ENCODE data around the gene CDHR1. TPM values are rescaled to one million over a fixed set of nuclear protein-coding genes. Genes with fewer than 3 reads are reported as not detected.
A peak's percentile ranks its signal among the peaks of the same experiment; 100 is the strongest.

Gene CDHR1
- total and polyA plus RNA-seq, 4 donors, result 0.07 to 0.51 (median 0.14) TPM

- no peak for TF ChIP-seq REST (IDR thresholded peaks at IDR 0.05)
These were observed 71.1 kb downstream of the CDHR1 start (continued) for GRCh38 chr10:84265418-84265817.

GRCh38 chr10:84267503-84268126 is 73.3 kb downstream of the CDHR1 start:
- H3K4me1 ChIP-seq (ENCODE audit: control insufficient read depth in 4 of 4, insufficient read depth in 4 of 4, low read length in 3 of 4), result no peaks in the 10 kb centered on the region
- peaks cover 0 to 3% (median 0%) of the 10 kb centered on the region in 4 donors for H3K27me3 ChIP-seq (ENCODE audit: control insufficient read depth in 4 of 4, insufficient read depth in 4 of 4, low read length in 3 of 4)
- TF ChIP-seq RAD21 (IDR thresholded peaks at IDR 0.05), result peak; percentile 39 to 72
- TF ChIP-seq CTCF (IDR thresholded peaks at IDR 0.05; ENCODE audit: low read depth, low read length, missing input control), result peak; percentile 26
- TF ChIP-seq TAF1 (conservative IDR thresholded peaks at IDR 0.05), result no peak
- no peak overlapping the region for H3K9ac ChIP-seq (ENCODE audit: low read depth in 1 of 2, low read length in 2 of 2)
- DNase-seq (ENCODE audit: low spot score), result no peak
- no peaks in the 10 kb centered on the region for H3K9me3 ChIP-seq (ENCODE audit: control insufficient read depth in 4 of 4, low read length in 3 of 4)
- no peaks in the 10 kb centered on the region for H3K36me3 ChIP-seq (ENCODE audit: control insufficient read depth in 4 of 4, insufficient read depth in 3 of 4, low read depth in 1 of 4, low read length in 3 of 4)
- H3K4me3 ChIP-seq (ENCODE audit: low read depth in 1 of 3, low read length in 3 of 3), result no peak overlapping the region
- no peak overlapping the region for H3K27ac ChIP-seq (ENCODE audit: low read depth in 1 of 2, low read length in 2 of 2)
- WGBS, result 31% methylated on average over 7 of the region's 7 CpGs

GRCh38 chr10:84269162-84269561 is 74.8 kb downstream of the CDHR1 start:
- TF ChIP-seq MAX (IDR thresholded peaks at IDR 0.05) (no peak), ATF3 (IDR thresholded peaks at IDR 0.05) (no peak), RXRA (IDR thresholded peaks at IDR 0.05) (no peak), NR2F2 (IDR thresholded peaks at IDR 0.05) (no peak), GABPA (IDR thresholded peaks at IDR 0.05 in 1 of 2, conservative IDR thresholded peaks at IDR 0.05 in 1 of 2) (no peak), REST (IDR thresholded peaks at IDR 0.05) (no peak), HNF4G (IDR thresholded peaks at IDR 0.05) (no peak), CTCF (IDR thresholded peaks at IDR 0.05; ENCODE audit: low read depth, low read length, missing input control) (no peak), JUND (IDR thresholded peaks at IDR 0.05) (no peak), ZBTB33 (IDR thresholded peaks at IDR 0.05) (no peak), RAD21 (IDR thresholded peaks at IDR 0.05) (no peak), FOXA2 (IDR thresholded peaks at IDR 0.05) (no peak), HNF4A (conservative IDR thresholded peaks at IDR 0.05) (no peak)
- no peak overlapping the region for H3K4me3 ChIP-seq (ENCODE audit: low read depth in 1 of 3, low read length in 3 of 3)
- no peak overlapping the region for H3K27ac ChIP-seq (ENCODE audit: low read depth in 1 of 2, low read length in 2 of 2)
- no peak overlapping the region for H3K9ac ChIP-seq (ENCODE audit: low read depth in 1 of 2, low read length in 2 of 2)
- no peaks in the 10 kb centered on the region for H3K4me1 ChIP-seq (ENCODE audit: control insufficient read depth in 4 of 4, insufficient read depth in 4 of 4, low read length in 3 of 4)
- no peaks in the 10 kb centered on the region for H3K36me3 ChIP-seq (ENCODE audit: control insufficient read depth in 4 of 4, insufficient read depth in 3 of 4, low read depth in 1 of 4, low read length in 3 of 4)
- H3K9me3 ChIP-seq (ENCODE audit: control insufficient read depth in 4 of 4, low read length in 3 of 4), result no peaks in the 10 kb centered on the region
- 49% methylated on average over 1 of the region's 1 CpG for WGBS
- DNase-seq (ENCODE audit: low spot score), result no peak
- peaks cover 0 to 3% (median 1%) of the 10 kb centered on the region in 4 donors for H3K27me3 ChIP-seq (ENCODE audit: control insufficient read depth in 4 of 4, insufficient read depth in 4 of 4, low read length in 3 of 4)

All from liver (tissue), 9 donors.